ENCODE results near the gene KIAA1614.

The KIAA1614 gene

GRCh38 chr1:180976191-180976590 is 63.5 kb downstream of the KIAA1614 start:
- H3K9me3 ChIP-seq: no peaks in the 10 kb centered on the region
- TF ChIP-seq CTCF (IDR thresholded peaks at IDR 0.05): no peak
- H3K4me1 ChIP-seq: peaks cover 0 to 5% (median 2%) of the 10 kb centered on the region in 4 donors
- intact Hi-C loops (cut with DNase I; ENCODE audit: low total_unique reads): no loop called here
- H3K27ac ChIP-seq: no peak overlapping the region
- no peak overlapping the region for H3K4me3 ChIP-seq
- H3K27me3 ChIP-seq: no peaks in the 10 kb centered on the region
- H3K36me3 ChIP-seq: peaks cover 18 to 58% (median 49%) of the 10 kb centered on the region in 3 donors
- DNase-seq: no peak

- no peak overlapping the region for H3K27ac ChIP-seq
- H3K9me3 ChIP-seq: no peaks in the 10 kb centered on the region
- intact Hi-C loops (cut with DNase I; ENCODE audit: low total_unique reads): no loop called here
- no peak for DNase-seq
- TF ChIP-seq CTCF (IDR thresholded peaks at IDR 0.05): no peak
- no peaks in the 10 kb centered on the region for H3K27me3 ChIP-seq
- peaks cover 18 to 58% (median 54%) of the 10 kb centered on the region in 3 donors for H3K36me3 ChIP-seq
- no peak overlapping the region for H3K4me3 ChIP-seq
- H3K4me1 ChIP-seq: peaks cover 0 to 5% (median 2%) of the 10 kb centered on the region in 4 donors
These were observed 64.1 kb downstream of the KIAA1614 start for GRCh38 chr1:180976732-180977357.

- no peak overlapping the region for H3K27ac ChIP-seq
- intact Hi-C loops (cut with DNase I; ENCODE audit: low total_unique reads): no loop called here
These were observed 69.1 kb downstream of the KIAA1614 start for GRCh38 chr1:180981596-180982387.

GRCh38 chr1:180982422-180982821 is 69.7 kb downstream of the KIAA1614 start:
- Histone ChIP-seq H3K4me1 (no peaks in the 10 kb centered on the region), H3K9me3 (no peaks in the 10 kb centered on the region), H3K27me3 (no peaks in the 10 kb centered on the region), H3K4me3 (no peak overlapping the region), H3K36me3 (peaks cover 34 to 80% (median 62%) of the 10 kb centered on the region in 3 donors), H3K27ac (no peak overlapping the region)
- DNase-seq: no peak
- intact Hi-C loops (cut with DNase I; ENCODE audit: low total_unique reads): no loop called here
- no peak for TF ChIP-seq CTCF (IDR thresholded peaks at IDR 0.05)

More at GRCh38 chr1:180981596-180982387, 69.1 kb downstream of the KIAA1614 start:
- H3K27me3 ChIP-seq: no peaks in the 10 kb centered on the region
- TF ChIP-seq CTCF (IDR thresholded peaks at IDR 0.05): no peak
- H3K4me1 ChIP-seq: no peaks in the 10 kb centered on the region
- DNase-seq: no peak
- peaks cover 34 to 78% (median 62%) of the 10 kb centered on the region in 3 donors for H3K36me3 ChIP-seq
- no peaks in the 10 kb centered on the region for H3K9me3 ChIP-seq
- no peak overlapping the region for H3K4me3 ChIP-seq

- Histone ChIP-seq H3K36me3 (peaks cover 56 to 78% (median 77%) of the 10 kb centered on the region in 3 donors), H3K4me3 (no peak overlapping the region), H3K27ac (no peak overlapping the region), H3K4me1 (peaks cover 0 to 12% (median 2%) of the 10 kb centered on the region in 4 donors), H3K27me3 (no peaks in the 10 kb centered on the region), H3K9me3 (no peaks in the 10 kb centered on the region)
- intact Hi-C loops (cut with DNase I; ENCODE audit: low total_unique reads): no loop called here
- no peak for DNase-seq
- no peak for TF ChIP-seq CTCF (IDR thresholded peaks at IDR 0.05)
These were observed 75.6 kb downstream of the KIAA1614 start for GRCh38 chr1:180988253-180988752.

All from tibial artery (tissue), 4 donors.